Hindlimb muscle (tissue), 1 donor: Measurements from ENCODE around the gene AGRN. TPM values are rescaled to one million over a fixed set of nuclear protein-coding genes. Genes with fewer than 3 reads are reported as not detected.
A peak's percentile ranks its signal among the peaks of the same experiment; 100 is the strongest.
"Not testable (repeated sequence)": the region's sequence is repeated elsewhere in the genome, so short reads cannot be mapped to it uniquely, and the experiment has no call there.

Experiments
- DNase-seq: peaks from one replicate; pipeline ENCODE4 v3.0.0-alpha.2; 2013
- polyA plus RNA-seq: library from polyadenylated mRNA; unstranded; fragments of 120-200 nt; gene quantifications from one replicate; pipeline ENCODE4 v1.2.1, GENCODE V29; 2013; ENCODE audit not compliant: insufficient read length

The AGRN gene
- polyA plus RNA-seq, 1 donor, result 51.3 TPM

- DNase-seq, result no peak
Observed at GRCh38 chr1:1067284-1067859, 47.5 kb downstream of the AGRN start.

GRCh38 chr1:1067860-1068516, 48.1 kb downstream of the AGRN start:
- DNase-seq, result no peak

- DNase-seq, result no peak
Observed at GRCh38 chr1:1068517-1069055, 48.7 kb downstream of the AGRN start.

GRCh38 chr1:1069056-1069710, 49.3 kb downstream of the AGRN start:
- peak; percentile 32 for DNase-seq

- DNase-seq, result no peak
Observed at GRCh38 chr1:1069711-1070676, 50.1 kb downstream of the AGRN start.

DNA sequence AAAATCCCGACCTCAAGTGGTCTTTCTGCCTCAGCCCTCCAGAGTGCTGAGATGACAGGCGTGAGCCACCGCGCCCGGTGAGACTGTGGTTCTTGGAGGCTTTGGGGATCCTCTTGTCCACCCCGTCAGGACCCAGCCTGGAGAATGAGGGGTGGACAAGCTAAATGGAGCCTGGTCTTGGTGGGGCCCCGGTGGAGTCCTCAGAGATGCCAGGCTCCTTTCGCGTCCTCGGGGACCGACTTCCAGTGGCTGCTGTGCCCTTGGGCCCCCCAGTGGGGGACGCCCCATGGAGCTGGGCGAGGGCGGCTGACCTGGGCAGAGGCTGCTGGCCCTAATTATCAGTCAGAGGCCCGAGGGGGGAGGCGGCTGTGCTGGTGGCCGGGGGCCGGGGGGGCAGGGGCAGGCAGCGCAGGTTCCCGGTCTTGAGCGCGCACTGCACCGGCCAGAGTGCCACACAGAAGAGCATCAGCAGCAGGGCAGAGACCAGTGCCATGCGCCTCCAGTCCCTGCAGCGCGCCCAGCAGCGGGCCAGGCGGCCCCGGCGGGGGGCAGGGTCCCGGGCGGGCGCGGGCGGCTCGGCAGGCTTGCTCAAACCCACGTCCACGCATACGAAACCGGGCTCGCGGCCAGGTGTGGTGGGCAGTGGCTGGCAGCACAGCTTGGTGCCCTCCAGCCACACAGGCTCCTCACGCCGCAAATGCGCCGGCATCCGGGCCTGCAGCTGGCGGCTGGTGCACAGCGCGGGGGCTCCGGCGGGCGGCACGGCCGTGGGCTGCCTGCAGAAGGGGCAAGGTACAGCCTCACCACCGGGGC, 51.8 kb downstream of the AGRN start:
- no peak for DNase-seq

DNA sequence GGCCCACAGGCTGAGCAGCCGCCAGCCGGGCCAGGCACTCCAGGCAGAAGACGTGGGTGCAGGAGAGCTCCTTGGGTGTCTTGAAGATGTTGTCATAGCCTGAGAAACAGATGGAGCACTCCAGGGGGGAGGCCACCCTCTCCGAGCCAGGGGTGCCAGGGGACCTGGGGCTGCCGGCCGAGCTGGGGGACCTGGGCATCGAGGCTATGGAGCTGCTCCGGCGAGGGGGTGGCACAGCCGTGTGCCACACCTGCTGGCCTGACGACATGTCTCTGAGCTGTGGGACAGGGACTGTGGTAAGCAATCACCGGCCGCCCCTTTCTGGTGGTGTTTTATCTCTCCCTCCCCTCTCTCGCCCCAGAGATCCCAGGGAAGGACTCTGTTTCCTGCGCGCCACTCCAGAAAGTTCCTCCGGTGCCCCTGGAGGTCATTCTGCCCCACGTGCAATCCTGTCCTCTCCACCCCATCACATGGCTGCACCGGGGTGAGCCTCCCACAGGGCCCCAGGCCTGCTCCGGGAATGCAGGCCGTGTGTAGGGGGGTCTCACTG, 52.5 kb downstream of the AGRN start:
- DNase-seq, result no peak

- no peak for DNase-seq
Observed at GRCh38 chr1:1072849-1073742, 53.2 kb downstream of the AGRN start.

GRCh38 chr1:1073743-1074587, 54.0 kb downstream of the AGRN start, which contains the start of gene RNF223:
Gene RNF223 (minus strand): TSS chr1:1074306. CDS start chr1:1072566, 1,740 bp downstream.
- no peak for DNase-seq

- DNase-seq, result no peak
Observed at GRCh38 chr1:1074631-1075147, 54.8 kb downstream of the AGRN start.

DNA sequence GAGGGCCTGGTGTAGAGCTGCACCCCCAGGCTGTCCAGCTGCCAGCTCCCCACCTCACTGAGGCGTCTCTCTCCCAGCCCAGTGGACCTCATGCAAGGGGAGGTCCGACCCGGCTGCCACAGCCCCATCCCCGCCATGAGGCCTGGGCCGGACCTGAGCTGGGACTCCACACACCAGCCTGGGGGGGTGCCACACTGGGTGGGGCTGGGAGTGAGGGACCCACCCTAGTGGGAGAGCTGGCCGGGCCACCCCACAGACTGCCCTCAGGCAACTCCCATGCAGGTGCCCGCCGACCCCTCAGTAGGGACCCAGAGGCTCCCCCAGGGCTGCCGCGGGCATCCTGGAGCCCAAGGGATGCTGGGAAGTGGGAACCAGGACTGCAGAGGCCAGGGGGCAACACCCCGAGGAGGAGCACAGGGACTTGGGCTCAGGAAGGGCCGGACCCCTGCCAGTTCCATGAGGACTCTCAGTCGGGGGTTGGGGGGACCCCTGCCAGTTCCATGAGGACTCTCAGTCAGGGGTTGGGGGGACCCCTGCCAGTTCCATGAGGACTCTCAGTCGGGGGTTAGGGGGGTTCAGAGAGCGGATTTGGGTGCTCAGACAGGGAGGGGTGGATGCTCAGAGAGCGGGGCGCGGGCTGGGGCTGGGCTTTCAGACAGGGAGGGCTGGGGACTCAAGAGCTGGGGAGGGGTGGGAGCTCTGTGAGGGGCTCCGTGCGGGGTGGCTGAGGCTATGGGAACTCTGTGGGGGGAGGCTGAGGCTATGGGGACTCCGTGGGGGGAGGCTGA, 55.4 kb downstream of the AGRN start:
- no peak for DNase-seq

DNA sequence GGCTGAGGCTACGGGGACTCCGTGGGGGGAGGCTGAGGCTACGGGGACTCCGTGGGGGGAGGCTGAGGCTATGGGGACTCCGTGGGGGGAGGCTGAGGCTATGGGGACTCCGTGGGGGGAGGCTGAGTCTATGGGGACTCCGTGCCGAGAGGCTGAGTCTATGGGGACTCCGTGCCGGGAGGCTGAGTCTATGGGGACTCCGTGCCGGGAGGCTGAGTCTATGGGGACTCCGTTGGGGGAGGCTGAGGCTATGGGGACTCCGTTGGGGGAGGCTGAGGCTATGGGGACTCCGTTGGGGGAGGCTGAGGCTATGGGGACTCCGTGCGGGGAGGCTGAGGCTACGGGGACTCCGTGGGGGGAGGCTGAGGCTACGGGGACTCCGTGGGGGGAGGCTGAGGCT, 57.5 kb downstream of the AGRN start:
- not testable (repeated sequence) for DNase-seq

DNA sequence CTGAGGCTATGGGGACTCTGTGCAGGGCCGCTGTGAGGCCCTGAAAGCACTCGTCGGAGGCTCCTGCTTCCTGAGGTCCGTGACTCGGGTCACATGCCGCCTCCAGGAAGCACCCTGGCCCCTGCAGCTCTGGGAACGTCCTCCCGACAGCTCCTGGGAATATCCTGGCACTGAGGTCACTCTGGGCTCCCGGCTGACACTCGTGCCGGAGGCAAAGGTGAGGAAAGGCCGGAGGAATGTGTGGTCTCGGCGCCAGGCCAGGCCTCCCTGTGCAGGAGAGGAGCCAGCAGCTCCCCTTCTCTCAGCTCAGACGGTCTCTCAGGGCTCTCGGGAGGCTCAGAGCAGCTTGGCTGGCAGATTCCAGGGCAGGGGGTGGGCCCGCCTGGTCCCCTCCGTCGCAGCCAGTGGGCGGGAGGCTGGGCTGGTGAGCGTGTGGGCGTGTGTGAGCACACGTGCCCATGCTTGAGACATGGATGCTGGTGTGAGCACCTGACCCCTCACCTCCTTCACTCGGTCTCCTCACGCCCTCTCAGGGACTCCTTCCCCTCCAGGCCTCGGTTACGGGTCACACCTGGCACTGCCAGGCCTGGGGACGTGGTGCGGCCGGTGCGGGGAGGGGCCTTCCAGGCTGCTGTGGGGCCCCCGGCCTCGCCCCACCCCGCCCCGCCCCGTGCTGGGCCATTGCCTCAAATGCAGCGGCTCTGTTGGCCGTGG, 59.6 kb downstream of the AGRN start:
- peak; percentile 43 for DNase-seq

DNA sequence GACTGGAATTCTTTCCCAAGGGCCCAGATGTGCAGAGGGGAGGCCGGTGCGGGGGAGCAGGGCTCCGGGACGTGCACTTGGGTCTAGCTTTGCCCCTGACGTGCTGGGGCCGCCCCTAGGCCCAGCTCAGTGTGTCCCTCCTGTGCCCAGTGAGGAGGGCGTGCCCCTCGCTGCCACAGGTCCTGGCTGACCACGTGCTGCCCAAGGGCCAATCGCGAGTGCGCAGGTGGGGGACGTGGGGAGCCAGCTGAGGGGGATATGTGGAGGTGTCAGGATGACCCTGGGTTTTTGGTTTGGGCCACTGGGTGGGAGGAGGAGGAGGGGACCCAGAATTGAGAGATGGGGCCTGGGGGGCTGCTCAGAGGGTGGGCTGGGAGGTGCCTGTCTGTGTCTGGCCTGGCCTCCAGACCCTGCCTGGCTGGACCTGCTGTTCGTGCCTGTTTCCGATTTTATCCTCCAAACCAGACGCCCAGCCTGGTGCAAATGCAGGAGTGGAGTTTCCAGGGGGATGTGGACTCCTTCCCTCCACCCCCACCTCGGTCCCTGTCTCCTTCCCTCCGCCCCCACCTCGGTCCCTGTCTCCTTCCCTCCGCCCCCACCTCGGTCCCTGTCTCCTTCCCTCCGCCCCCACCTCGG, 60.3 kb downstream of the AGRN start:
- peak; percentile 74 for DNase-seq

- DNase-seq, result no peak
Observed at GRCh38 chr1:1080951-1081310, 61.0 kb downstream of the AGRN start.

DNA sequence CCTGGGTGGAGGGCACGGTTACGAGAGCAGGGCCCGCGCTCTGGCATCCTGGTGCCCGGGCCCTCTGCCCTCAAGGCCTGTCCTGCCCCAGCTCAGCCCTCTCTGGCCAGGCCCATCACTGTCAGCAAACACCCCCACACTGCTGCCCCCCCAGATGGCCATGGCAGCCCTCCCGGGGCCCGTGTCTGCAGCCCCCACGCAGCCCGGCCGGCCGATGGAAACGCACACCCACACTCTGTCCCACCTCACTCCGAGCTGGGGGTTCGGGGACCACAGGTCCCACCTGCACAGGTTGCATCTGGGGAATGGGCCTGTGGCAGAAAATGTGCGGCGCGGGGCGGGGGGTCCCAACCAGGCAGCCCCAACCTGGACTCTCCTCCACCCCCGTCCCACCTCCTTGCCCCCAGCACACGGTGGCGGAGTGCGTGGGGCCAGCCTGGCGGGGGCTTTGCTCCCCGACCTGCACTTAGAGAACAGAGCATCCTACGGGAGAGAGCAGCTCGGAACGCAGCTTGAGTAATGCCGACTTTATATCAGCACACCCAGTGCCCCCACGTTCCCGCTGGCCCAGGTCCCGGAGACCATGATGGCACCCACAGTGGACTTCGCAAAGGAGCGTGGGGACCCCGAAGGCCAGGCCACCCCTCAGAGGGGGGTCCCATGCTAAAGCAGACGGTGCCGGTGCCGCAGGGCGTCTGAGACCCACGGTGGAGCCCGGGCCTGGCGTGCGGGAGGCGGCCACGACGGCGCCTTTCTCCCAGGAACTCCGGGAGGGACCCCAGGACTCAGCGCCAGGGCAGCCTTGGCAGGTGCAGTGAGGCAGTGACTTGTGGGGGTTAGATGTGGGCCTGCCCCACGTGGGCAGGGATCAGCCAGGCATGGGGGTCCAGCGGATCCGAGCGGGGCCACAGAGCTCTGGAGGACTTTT, 61.7 kb downstream of the AGRN start:
- DNase-seq, result no peak
